ENCODE results near the gene PRR14. TPM values are rescaled to one million over a fixed set of nuclear protein-coding genes. Genes with fewer than 3 reads are reported as not detected.

The PRR14 gene
- total and polyA plus RNA-seq, 2 of the 4 experiments (the other 2 are of a cell fraction), result 1.4 to 11.9 TPM

DNA sequence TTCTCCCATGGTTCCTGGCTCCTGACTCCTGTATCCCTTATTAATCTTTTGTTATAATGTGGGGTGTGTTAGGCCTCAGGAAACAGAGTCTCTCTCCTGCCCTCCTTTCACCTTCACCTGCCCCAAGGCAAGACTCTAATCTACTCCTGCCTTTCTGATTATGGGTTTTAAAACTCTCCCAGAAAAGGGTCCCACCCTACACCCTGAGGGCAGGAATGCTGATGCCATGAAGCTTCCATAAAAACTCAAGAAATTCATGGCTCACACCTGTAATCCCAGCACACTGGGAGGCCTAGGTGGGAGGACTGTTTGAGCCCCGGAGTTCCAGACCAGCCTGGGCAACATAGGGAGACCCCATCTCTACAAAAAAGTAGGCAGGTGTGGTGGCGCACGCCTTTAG lies 29.6 kb downstream of the PRR14 start:
- ChIA-PET CTCF (interaction anchor here (1.0 kb wide), 1 partner anchor 13 kb away, joined by 3 read pairs; no protein-coding TSS in a partner anchor), POLR2A (ENCODE audit: unreplicated experiment) (no interaction called here)
- H4K5ac ChIP-seq (ENCODE audit: low read depth, low read length), result no peak overlapping the region

More for the DNA sequence above, 29.6 kb downstream of the PRR14 start:
- in situ Hi-C loops (cut with MboI; ENCODE audit: low sequenced_read_pairs) (no loop called here), dilution Hi-C loops (cut with HindIII; ENCODE audit: low sequenced_read_pairs, unreplicated experiment) (no loop called here), intact Hi-C loops (cut with micrococcal nuclease) (no loop called here)
- no peaks in the 10 kb centered on the region for H3K36me3 ChIP-seq (ENCODE audit: control insufficient read depth, insufficient read depth, low read length)
- H3K23ac ChIP-seq (ENCODE audit: low read depth, low read length), result no peak overlapping the region
- no peak overlapping the region for H2BK120ac ChIP-seq (ENCODE audit: low read depth, low read length)
- no peak overlapping the region for H3K18ac ChIP-seq (ENCODE audit: low read depth, low read length)
- H2BK15ac ChIP-seq (ENCODE audit: low read depth, low read length), result no peak overlapping the region
- no peak overlapping the region for H2BK5ac ChIP-seq (ENCODE audit: low read depth, low read length, poor library complexity, severe bottlenecking)
- no peak overlapping the region for H4K91ac ChIP-seq (ENCODE audit: insufficient read depth, low read depth, low read length)
- no peak overlapping the region for H3K14ac ChIP-seq (replicated peaks; ENCODE audit: low read depth, low read length)
- H3K4me3 ChIP-seq (ENCODE audit: insufficient read depth, low read depth, low read length), result no peak overlapping the region
- H3K4ac ChIP-seq (ENCODE audit: low read depth, low read length), result no peak overlapping the region
- no peak overlapping the region for H3K56ac ChIP-seq (ENCODE audit: extremely low read depth, insufficient read depth, low read length)
- TF ChIP-seq NFE2L2 (IDR thresholded peaks at IDR 0.05; ENCODE audit: low read depth, low read length), result no peak
- no peak for TF ChIP-seq CHD1 (IDR thresholded peaks at IDR 0.05; ENCODE audit: low read depth, low read length)
- no peak for TF ChIP-seq SMC3 (IDR thresholded peaks at IDR 0.05; ENCODE audit: low read depth, low read length)
- TF ChIP-seq FOS (IDR thresholded peaks at IDR 0.05; ENCODE audit: low read depth, low read length), result no peak
- no peak for TF ChIP-seq RAD21 (IDR thresholded peaks at IDR 0.05; ENCODE audit: low read length)
- TF ChIP-seq MAZ (IDR thresholded peaks at IDR 0.05; ENCODE audit: borderline replicate concordance, low read depth, low read length), result no peak
- TF ChIP-seq RFX5 (IDR thresholded peaks at IDR 0.05; ENCODE audit: low read depth, low read length), result no peak
- TF ChIP-seq MAFK (IDR thresholded peaks at IDR 0.05; ENCODE audit: low read depth, low read length), result no peak
- no peak for TF ChIP-seq RCOR1 (IDR thresholded peaks at IDR 0.05; ENCODE audit: insufficient replicate concordance, low read length)
- TF ChIP-seq MXI1 (IDR thresholded peaks at IDR 0.05; ENCODE audit: borderline replicate concordance, low read depth, low read length), result no peak
- no peak for TF ChIP-seq POLR2A (IDR thresholded peaks at IDR 0.05; ENCODE audit: low read depth, low read length)
- TF ChIP-seq, protein P1, sequence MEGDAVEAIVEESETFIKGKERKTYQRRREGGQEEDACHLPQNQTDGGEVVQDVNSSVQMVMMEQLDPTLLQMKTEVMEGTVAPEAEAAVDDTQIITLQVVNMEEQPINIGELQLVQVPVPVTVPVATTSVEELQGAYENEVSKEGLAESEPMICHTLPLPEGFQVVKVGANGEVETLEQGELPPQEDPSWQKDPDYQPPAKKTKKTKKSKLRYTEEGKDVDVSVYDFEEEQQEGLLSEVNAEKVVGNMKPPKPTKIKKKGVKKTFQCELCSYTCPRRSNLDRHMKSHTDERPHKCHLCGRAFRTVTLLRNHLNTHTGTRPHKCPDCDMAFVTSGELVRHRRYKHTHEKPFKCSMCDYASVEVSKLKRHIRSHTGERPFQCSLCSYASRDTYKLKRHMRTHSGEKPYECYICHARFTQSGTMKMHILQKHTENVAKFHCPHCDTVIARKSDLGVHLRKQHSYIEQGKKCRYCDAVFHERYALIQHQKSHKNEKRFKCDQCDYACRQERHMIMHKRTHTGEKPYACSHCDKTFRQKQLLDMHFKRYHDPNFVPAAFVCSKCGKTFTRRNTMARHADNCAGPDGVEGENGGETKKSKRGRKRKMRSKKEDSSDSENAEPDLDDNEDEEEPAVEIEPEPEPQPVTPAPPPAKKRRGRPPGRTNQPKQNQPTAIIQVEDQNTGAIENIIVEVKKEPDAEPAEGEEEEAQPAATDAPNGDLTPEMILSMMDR (conservative IDR thresholded peaks at IDR 0.05; ENCODE audit: low read depth, low read length), result no peak
- no peak for TF ChIP-seq CEBPB (IDR thresholded peaks at IDR 0.05; ENCODE audit: low read depth, low read length)
- TF ChIP-seq, protein P2, sequence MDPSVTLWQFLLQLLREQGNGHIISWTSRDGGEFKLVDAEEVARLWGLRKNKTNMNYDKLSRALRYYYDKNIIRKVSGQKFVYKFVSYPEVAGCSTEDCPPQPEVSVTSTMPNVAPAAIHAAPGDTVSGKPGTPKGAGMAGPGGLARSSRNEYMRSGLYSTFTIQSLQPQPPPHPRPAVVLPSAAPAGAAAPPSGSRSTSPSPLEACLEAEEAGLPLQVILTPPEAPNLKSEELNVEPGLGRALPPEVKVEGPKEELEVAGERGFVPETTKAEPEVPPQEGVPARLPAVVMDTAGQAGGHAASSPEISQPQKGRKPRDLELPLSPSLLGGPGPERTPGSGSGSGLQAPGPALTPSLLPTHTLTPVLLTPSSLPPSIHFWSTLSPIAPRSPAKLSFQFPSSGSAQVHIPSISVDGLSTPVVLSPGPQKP (IDR thresholded peaks at IDR 0.05; ENCODE audit: borderline replicate concordance, low read depth, low read length), result no peak
- TF ChIP-seq, protein P3, sequence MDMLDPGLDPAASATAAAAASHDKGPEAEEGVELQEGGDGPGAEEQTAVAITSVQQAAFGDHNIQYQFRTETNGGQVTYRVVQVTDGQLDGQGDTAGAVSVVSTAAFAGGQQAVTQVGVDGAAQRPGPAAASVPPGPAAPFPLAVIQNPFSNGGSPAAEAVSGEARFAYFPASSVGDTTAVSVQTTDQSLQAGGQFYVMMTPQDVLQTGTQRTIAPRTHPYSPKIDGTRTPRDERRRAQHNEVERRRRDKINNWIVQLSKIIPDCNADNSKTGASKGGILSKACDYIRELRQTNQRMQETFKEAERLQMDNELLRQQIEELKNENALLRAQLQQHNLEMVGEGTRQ (IDR thresholded peaks at IDR 0.05; ENCODE audit: low read depth, low read length), result no peak
- TF ChIP-seq BHLHE40 (IDR thresholded peaks at IDR 0.05; ENCODE audit: low read depth, low read length), result no peak
- ATAC-seq (ENCODE audit: low read depth) (no peak), DNase-seq (no peak)
- no peaks in the 10 kb centered on the region for H3K9me3 ChIP-seq (ENCODE audit: control insufficient read depth, insufficient read depth, low read length)
- no peak overlapping the region for H4K8ac ChIP-seq (ENCODE audit: low read depth in 2 of 2, low read length in 2 of 2)
- no peaks in the 10 kb centered on the region for H3K27me3 ChIP-seq (ENCODE audit: control insufficient read depth, insufficient read depth, low read length)
- no peak overlapping the region for H2AK9ac ChIP-seq (replicated peaks; ENCODE audit: low read depth, low read length, poor library complexity)
- no CpG with 5 or more reads among the region's 3 CpGs for WGBS, 2 experiments (ENCODE audit: extremely low coverage in 2 of 2, insufficient read length in 1 of 2)
- BruUV-seq (replicated peaks), result no TSS peak
- H3K9ac ChIP-seq (ENCODE audit: low read depth, low read length), result no peak overlapping the region
- no peak overlapping the region for H2BK20ac ChIP-seq (ENCODE audit: low read depth, low read length)
- H3K4me1 ChIP-seq (ENCODE audit: control insufficient read depth, insufficient read depth, low read length), result no peaks in the 10 kb centered on the region
- H2AFZ ChIP-seq (replicated peaks; ENCODE audit: low read length, poor library complexity), result no peak overlapping the region
- H2AK5ac ChIP-seq (ENCODE audit: low read depth, low read length), result no peak overlapping the region
- no peak overlapping the region for H3K27ac ChIP-seq (ENCODE audit: insufficient read depth, low read length)
- no peaks in the 10 kb centered on the region for H3K79me1 ChIP-seq (ENCODE audit: low read depth in 1 of 2, low read length in 2 of 2)
- no peaks in the 10 kb centered on the region for H4K20me1 ChIP-seq (ENCODE audit: insufficient read depth, low read length)
- peaks cover 2% of the 10 kb centered on the region; the same call in 1 of the 2 replicates for H3K9me1 ChIP-seq (ENCODE audit: insufficient read depth, low read length)
- H3K4me2 ChIP-seq (ENCODE audit: low read depth, low read length), result no peak overlapping the region
